Measurements from ENCODE around the gene HTR1D.
"Not testable (repeated sequence)": the region's sequence is repeated elsewhere in the genome, so short reads cannot be mapped to it uniquely, and the experiment has no call there.

HTR1D gene

GRCh38 chr1:23216771-23217420, 406 bp downstream of the HTR1D start:
- no peak for DNase-seq

- no peak for DNase-seq
Observed at GRCh38 chr1:23215751-23216449, 1.4 kb downstream of the HTR1D start.

GRCh38 chr1:23215291-23215690, 2.0 kb downstream of the HTR1D start:
- DNase-seq: no peak

GRCh38 chr1:23214640-23215039, 2.7 kb downstream of the HTR1D start:
- no peak for DNase-seq

DNA sequence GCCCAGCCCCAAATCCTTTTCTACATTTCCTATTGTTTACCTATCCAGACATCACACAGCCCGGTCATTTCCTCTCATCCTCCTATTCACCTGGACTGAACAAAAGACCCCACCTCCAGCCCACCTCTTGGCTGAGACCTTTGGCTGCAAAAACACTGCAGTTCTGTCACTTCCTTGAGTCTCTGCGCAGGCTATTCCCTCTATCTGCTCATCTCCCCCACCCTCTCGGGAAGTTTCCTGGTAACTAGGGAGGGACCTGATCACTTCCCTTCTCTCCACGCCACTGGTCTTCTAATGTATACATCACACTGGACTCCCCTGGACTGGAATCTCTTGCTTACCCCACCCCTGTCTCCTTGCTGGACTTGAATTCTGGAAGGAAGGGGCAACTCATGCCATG, 5.3 kb downstream of the HTR1D start:
- DNase-seq: no peak

- DNase-seq: no peak
Observed at GRCh38 chr1:23210963-23211362, 6.3 kb downstream of the HTR1D start.

GRCh38 chr1:23210351-23210785, 6.9 kb downstream of the HTR1D start:
- DNase-seq: no peak

- no peak for DNase-seq
Observed at GRCh38 chr1:23209770-23210169, 7.5 kb downstream of the HTR1D start.

DNA sequence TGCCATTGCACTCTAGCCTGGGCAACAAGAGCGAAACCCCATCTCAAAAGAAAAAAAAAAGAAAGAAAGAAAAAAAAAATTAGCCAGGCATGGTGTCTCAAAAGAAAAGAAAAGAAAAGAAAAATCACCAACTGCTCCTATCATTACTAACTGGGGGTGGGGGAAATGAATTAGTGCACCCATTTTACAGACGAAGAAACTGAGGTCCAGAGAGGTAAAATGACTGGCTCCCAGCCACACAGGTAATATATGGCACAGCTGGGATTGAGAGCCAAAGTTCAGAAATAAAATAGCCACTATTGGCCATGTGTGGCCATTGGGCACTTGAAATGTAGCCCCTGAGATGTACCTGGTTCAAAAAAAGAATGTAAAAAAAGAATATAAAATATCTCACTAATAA, 8.8 kb downstream of the HTR1D start:
- DNase-seq: no peak

DNA sequence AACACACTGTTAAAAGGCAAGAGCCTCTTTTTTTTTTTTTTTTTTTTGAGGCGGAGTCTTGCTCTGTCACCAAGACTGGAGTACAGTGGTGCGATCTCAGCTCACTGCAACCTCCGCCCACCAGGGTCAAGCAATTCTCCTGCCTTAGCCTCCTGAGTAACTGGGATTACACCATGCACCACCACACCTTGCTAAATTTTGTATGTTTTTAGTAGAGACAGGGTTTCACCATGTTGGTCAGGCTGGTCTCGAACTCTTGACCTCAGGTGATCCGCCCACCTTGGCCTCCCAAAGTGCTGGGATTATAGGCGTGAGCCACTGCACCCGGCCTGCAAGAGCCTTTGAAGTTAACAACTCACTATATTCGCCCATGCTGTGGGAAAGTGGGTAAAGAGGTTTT, 9.6 kb downstream of the HTR1D start:
- not testable (repeated sequence) for DNase-seq

DNA sequence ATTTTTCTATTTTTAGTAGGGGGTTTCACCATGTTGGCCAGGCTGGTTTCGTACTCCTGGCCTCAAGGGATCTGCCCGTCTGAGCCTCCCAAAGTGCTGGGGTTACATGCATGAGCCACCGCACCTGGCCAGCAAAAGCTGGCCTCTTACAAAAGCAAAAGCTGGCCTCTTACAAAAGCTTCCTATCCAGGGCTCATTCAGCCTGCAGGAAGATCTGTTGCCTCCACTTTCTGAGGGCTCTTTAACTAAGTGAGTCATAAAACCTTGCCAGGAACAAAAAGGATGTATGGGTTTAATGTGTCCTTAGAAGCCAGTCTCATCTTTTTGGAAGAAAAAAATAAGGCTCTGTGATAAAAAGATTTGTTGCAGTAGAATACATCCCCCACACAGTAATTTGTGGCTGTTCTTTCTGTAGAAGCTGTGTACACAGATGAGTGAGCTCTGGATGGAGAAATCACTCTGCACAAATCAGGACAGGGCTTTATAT, 15.0 kb downstream of the HTR1D start:
- no peak for DNase-seq

- no peak for DNase-seq
Observed at GRCh38 chr1:23200883-23201282, 16.4 kb downstream of the HTR1D start.

- no peak for DNase-seq
Observed at GRCh38 chr1:23198373-23198772, 18.9 kb downstream of the HTR1D start.

- no peak for DNase-seq
Observed at GRCh38 chr1:23196627-23197328, 20.5 kb downstream of the HTR1D start.

DNA sequence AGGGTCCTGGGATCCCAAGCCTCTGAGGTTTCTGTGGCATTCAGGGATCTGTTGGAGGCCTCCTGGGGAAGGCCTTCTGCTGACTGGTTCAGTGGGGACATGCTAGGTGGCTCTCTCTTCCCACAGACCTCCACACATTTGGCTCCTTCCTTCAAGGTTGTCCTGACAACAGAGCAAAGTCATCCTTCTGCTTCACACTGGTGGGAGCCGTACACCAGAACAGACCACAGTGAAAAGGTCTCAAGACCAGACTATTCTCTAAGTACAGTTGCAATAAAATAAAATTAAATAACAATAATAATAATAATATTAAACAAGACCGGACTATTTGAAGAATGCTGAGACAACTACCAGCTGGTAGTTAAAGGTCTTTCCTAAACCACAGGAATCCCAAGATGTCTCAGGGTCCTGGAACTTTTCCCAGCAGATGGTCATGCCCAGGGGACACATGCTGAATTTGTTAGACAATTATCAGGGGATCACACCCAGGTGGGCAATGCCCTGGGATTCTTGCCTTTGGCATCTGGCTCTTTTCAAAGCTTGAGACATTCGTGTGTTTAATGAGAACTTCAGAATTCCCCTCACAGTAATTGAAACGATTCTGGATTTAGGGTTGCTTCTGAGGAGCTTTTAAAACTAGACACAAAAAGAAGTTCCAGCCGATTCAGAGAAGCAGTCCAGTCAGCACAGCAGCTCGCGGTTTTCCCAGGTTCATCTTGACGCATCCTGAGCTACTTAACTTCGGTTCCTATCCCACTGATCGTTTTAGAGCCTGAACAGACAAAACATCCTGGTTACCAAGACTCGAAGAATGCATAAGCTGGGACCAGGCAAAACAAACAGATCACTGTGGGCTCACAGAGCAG, 22.9 kb downstream of the HTR1D start:
- no peak for DNase-seq

- DNase-seq: no peak
Observed at GRCh38 chr1:23193391-23194118, 23.7 kb downstream of the HTR1D start.

GRCh38 chr1:23191199-23191598, 26.1 kb downstream of the HTR1D start:
- no peak for DNase-seq

DNA sequence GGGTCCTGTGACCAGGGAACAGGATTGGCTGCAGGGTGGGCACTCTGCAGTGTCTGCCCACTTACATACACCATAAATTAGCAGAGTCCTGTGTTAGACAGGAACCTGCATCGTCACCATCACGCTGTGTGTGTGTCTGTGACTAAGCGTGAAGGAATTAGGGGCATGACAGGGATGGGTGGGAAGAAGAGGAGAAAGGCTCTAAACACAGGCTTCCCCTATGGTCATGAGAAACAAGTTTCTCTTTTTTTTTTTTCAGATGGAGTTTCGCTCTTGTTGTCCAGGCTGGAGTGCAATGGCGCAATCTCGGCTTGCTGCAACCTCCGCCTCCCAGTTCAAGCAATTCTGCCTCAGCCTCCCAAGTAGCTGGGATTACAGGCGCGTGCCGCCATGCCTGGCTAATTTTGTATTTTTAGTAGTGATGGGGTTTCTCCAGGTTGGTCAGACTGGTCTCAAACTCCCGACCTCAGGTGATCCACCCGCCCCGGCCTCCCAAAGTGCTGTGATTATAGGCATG, 28.3 kb downstream of the HTR1D start:
- not testable (repeated sequence) for DNase-seq

GRCh38 chr1:23188434-23188884, 28.8 kb downstream of the HTR1D start:
- no peak for DNase-seq

GRCh38 chr1:23187637-23188036, 29.7 kb downstream of the HTR1D start:
- DNase-seq: no peak

- no peak for DNase-seq
Observed at GRCh38 chr1:23185381-23185780, 31.9 kb downstream of the HTR1D start.

All from KG1 (cell line).